ENCODE data around the gene LRRC70. TPM values are rescaled to one million over a fixed set of nuclear protein-coding genes. Genes with fewer than 3 reads are reported as not detected.

The LRRC70 gene
- polyA plus RNA-seq, 1 experiment, result 0.71 TPM

- no peaks in the 10 kb centered on the region for H3K27me3 ChIP-seq (ENCODE audit: control insufficient read depth, insufficient read depth, low read length)
- POLR2A ChIA-PET, result no interaction called here
- DNase-seq (ENCODE audit: low read depth, low spot score), result no peak
- no peak for TF ChIP-seq CTCF (IDR thresholded peaks at IDR 0.05; ENCODE audit: low read depth, low read length)
- no peak overlapping the region for H3K4me3 ChIP-seq (ENCODE audit: low read depth, low read length)
- H3K27ac ChIP-seq (ENCODE audit: low read depth, low read length), result no peak overlapping the region
- CTCF ChIA-PET, result no interaction called here
- H3K9me3 ChIP-seq (ENCODE audit: control insufficient read depth, insufficient read depth, low read length), result no peaks in the 10 kb centered on the region
These were observed 25.3 kb downstream of the LRRC70 start for GRCh38 chr5:62603934-62604333.

- ChIA-PET POLR2A (no interaction called here), CTCF (interaction anchor here (1.1 kb wide), 1 partner anchor 23 kb away, joined by 3 read pairs; no protein-coding TSS in a partner anchor)
- Histone ChIP-seq H3K27ac (ENCODE audit: low read depth, low read length) (no peak overlapping the region), H3K27me3 (ENCODE audit: control insufficient read depth, insufficient read depth, low read length) (no peaks in the 10 kb centered on the region), H3K9me3 (ENCODE audit: control insufficient read depth, insufficient read depth, low read length) (no peaks in the 10 kb centered on the region), H3K4me3 (ENCODE audit: low read depth, low read length) (no peak overlapping the region)
- DNase-seq (ENCODE audit: low read depth, low spot score), result no peak
- TF ChIP-seq CTCF (IDR thresholded peaks at IDR 0.05; ENCODE audit: low read depth, low read length), result no peak
These were observed 27.0 kb downstream of the LRRC70 start for GRCh38 chr5:62605638-62606037.

GRCh38 chr5:62606878-62607277 is 28.3 kb downstream of the LRRC70 start:
- Histone ChIP-seq H3K9me3 (ENCODE audit: control insufficient read depth, insufficient read depth, low read length) (no peaks in the 10 kb centered on the region), H3K27ac (ENCODE audit: low read depth, low read length) (no peak overlapping the region), H3K4me3 (ENCODE audit: low read depth, low read length) (no peak overlapping the region), H3K27me3 (ENCODE audit: control insufficient read depth, insufficient read depth, low read length) (no peaks in the 10 kb centered on the region)
- no peak for TF ChIP-seq CTCF (IDR thresholded peaks at IDR 0.05; ENCODE audit: low read depth, low read length)
- DNase-seq (ENCODE audit: low read depth, low spot score), result peak; percentile 10
- ChIA-PET POLR2A (no interaction called here), CTCF (no interaction called here)

- Histone ChIP-seq H3K27ac (ENCODE audit: low read depth, low read length) (no peak overlapping the region), H3K4me3 (ENCODE audit: low read depth, low read length) (no peak overlapping the region), H3K9me3 (ENCODE audit: control insufficient read depth, insufficient read depth, low read length) (no peaks in the 10 kb centered on the region), H3K27me3 (ENCODE audit: control insufficient read depth, insufficient read depth, low read length) (no peaks in the 10 kb centered on the region)
- CTCF ChIA-PET, result no interaction called here
- POLR2A ChIA-PET, result no interaction called here
- no peak for DNase-seq (ENCODE audit: low read depth, low spot score)
- TF ChIP-seq CTCF (IDR thresholded peaks at IDR 0.05; ENCODE audit: low read depth, low read length), result no peak
These were observed 29.0 kb downstream of the LRRC70 start for GRCh38 chr5:62607615-62608014.

GRCh38 chr5:62608529-62609511 is 30.2 kb downstream of the LRRC70 start:
- Histone ChIP-seq H3K9me3 (ENCODE audit: control insufficient read depth, insufficient read depth, low read length) (no peaks in the 10 kb centered on the region), H3K27ac (ENCODE audit: low read depth, low read length) (no peak overlapping the region), H3K4me3 (ENCODE audit: low read depth, low read length) (no peak overlapping the region), H3K27me3 (ENCODE audit: control insufficient read depth, insufficient read depth, low read length) (no peaks in the 10 kb centered on the region)
- POLR2A ChIA-PET, result no interaction called here
- TF ChIP-seq CTCF (IDR thresholded peaks at IDR 0.05; ENCODE audit: low read depth, low read length), result no peak
- CTCF ChIA-PET, result no interaction called here
- DNase-seq (ENCODE audit: low read depth, low spot score), result no peak

All from AG04450 (cell line).